HCEC 1CT (cell line): Measurements from ENCODE around the gene MARF1.
"Not testable (repeated sequence)": the region's sequence is repeated elsewhere in the genome, so short reads cannot be mapped to it uniquely, and the experiment has no call there.

Experiments
- DNase-seq: peaks from one replicate; pipeline ENCODE4 v3.0.0-alpha.2; 2017

MARF1 gene

DNA sequence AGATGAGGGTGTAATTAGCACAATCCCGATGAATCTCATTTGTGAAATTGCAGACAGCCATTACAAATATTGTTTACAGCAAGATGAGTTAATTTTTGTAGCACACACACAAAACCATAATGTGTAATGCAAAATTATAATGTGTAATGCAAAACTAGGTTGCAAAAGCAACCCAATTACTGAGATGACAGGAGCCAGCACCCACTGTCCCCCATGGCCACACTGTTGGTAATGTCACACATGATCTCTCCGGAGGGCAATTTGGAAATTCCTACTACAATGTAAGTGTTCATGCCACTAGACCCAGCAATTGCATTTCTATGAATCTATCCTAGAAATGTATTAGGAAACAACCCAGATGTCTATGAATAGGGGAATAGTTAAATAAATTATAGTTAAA, 76.9 kb downstream of the MARF1 start:
- no peak for DNase-seq

DNA sequence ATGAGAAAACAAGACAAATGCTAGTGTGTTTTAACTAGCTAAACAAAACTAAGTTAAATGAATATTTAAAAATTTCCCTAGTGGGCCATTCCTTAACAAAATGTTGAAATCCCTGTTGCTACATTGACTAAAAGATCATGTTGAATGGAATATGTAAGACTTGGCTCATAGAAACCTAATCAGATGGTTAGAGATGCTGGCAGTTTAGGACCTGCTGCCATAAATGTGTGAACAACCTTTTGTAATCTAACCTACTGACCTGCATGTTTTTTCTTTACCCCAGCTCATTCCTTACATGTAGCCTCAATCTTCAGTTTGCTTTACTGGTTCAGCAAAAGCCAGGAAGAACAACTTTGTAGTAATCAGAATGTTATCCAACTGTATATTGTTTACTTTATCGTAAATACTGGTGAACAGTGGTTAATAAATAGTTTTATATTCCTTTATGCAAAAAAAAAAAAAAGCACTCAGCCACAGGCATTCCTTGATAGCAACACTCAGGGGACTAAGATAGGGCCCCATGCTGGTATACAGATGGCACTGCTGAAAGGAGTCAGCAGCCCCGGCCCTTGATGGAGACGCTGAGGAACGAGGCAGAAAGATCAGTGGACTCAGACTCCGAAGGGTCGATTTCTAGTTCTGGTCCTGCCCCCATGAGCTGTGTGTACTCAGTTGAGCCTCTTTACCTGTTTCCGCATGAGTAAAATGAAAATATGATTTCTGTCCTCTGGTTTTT, 78.2 kb downstream of the MARF1 start:
- peak; percentile 23 for DNase-seq

DNA sequence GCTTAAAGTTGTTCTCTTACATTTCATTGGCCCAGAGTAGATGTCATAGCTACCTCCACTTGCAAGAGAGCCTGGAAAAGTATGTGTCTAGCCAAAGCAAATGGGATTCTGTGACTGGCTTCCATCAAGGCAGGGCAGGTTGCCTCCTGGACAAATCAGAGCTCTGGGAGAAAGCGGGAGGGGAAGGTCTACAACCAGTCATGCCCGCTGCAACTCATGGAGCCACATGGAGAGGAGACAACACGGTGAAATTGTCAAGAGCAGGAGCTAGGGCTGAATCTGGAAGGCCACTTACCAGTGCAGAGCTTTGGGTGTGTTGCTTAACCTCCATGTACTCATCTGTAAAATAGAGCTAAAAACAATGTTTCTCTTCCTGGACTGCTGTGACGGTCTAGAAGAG, 83.8 kb downstream of the MARF1 start:
- DNase-seq: no peak

DNA sequence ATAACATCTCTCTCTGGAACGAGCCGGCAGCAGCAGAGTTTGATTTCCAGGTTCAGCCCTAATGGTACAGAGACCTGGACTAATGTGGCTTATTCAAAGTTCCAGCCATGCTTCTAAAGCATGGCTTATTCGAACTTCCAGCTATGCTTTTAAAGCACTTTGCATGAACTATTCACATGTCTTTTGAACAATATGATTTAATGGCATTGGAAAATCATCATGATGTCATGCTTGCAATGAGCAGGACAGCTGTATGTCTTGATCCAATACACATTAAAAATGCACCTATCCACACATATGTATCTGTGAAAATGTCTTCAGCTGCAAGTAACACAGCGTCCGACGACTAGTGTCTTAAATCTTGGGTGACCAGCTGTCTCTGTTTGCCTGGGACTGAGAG, 85.7 kb downstream of the MARF1 start:
- DNase-seq: no peak

DNA sequence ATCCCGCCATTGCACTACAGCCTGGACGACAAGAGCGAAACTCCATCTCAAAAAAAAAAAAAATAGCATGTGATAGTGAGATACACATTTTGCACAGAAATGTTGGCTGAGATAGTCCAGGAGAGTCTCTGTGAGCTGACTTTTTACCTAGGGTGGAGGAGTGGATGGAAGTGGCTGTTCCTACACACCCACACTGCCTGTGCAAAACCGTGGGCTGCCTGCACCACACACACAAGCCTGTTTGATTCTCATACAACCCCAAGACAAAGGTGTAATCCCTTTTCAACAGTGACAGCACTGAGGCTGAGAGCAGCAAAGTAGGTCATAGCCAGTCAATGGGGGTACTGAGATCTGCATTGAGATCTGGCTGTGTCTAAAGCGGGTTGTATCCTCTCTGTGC, 86.8 kb downstream of the MARF1 start:
- DNase-seq: no peak

DNA sequence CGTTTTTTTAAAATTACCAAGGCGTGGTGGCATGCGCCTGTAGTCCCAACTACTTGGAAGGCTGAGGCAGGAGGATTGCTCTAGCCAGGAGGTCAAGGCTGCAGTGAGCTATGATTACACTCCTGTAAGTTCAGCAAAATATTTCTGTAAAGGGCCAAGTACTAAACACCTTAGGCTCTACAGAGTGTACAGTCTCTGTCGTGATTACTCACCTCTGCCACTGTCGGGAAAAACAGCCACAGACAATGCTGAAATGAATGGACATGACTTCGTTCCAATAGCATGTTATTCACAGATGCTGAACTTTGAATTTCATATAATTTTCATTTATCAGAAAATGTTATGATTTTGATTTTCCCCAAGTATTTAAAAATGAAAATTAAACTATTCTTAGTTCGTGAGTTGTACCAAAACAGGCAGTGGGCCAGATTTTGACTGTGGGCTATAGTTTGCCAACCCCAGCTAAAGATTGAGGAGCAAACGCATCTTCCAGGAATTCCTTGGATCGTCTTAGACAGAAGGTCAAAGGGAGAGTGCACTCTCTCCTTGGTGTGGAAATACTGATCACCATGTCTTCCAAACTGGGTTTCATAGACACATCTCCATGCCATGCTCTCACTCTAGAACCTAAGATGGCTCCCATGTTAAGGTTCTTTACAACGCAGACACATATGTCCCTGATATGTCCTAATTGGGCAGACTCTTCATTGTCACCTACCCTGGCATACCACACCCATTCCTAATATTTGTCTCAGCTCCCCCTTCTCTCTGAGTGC, 89.5 kb downstream of the MARF1 start:
- DNase-seq: no peak

DNA sequence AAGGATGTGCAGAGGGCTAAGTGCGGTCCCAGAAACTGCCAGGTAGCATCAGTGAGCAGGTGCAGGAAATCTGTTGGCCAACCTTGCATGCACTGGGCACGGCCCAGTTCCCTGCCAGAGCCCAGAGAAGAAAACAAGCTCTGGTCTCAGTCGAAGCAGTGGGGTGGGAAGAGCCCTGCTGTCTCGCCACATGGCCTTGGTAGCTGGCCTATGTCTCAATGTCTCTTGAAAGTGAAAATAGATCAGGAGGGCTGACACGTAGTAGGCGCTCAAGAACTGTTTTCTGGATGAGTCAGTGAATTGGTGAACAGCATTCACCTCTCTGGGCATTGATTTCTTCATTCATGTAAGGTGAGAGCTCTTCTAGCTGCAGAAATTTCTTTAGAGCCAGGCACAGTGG, 90.4 kb downstream of the MARF1 start:
- peak; percentile 10 for DNase-seq

DNA sequence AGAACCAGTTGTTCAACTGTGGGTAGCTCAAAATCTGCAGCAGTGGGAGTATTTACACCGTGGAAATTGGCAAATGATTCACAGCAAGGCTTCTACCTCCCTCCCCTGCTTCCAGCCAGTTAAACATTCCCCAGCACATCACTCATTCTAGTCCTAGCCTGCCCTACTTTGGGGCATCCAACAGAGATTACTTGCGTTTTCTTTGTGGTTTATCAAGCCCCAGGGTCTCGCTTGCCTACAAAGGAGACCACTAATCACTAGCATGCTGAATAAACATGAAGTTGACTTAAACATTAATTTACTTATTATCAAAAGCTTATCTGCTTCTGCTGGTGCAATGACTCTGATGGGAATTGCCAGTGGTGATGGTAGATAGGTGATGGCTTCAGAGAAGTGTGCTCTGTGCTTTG, 94.5 kb downstream of the MARF1 start:
- DNase-seq: no peak

DNA sequence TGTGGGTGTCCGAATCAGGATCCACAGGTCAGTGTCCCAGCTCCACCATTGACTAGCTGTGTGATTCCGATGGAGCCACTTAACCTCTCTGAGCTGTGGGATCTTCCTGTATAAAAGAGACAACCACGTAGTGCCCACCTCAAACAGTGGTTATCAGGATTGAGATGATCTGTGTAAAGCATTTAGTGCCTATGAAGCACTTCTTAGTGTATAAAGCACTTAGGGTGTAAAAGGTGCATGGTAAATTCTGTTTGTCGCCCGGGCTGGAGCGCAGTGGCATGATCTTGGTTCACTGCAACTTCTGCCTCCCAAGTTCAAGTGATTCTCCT, 95.2 kb downstream of the MARF1 start:
- DNase-seq: no peak

DNA sequence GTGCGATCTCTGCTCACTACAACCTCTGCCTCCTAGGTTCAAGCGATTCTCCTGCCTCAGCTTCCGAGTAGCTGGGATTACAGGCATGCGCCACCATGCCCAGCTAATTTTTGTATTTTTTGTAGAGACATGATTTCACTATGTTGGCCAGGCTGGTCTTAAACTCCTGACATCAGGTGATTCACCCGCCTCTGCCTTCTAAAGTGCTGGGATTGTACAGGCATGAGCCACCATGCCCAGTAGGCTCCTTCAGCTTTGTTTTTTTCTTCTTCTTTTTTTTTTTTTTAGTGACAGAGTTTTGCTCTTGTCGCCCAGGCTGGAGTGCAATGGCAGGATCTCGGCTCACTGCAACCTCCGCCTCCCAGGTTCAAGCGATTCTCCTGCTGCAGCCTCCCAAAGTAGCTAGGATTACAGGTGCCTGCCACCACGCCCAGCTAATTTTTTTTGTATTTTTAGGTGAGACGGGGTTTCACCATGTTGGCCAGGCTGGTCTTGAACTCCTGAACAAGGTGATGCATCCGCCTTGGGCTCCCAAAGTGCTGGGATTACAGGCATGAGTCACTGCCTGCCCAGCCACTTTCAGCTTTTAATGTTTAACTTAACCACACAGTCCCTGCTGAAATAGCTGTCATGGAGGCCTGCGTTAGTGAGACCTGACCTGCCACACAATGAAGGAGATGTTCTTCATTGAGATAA, 95.7 kb downstream of the MARF1 start:
- not testable (repeated sequence) for DNase-seq

DNA sequence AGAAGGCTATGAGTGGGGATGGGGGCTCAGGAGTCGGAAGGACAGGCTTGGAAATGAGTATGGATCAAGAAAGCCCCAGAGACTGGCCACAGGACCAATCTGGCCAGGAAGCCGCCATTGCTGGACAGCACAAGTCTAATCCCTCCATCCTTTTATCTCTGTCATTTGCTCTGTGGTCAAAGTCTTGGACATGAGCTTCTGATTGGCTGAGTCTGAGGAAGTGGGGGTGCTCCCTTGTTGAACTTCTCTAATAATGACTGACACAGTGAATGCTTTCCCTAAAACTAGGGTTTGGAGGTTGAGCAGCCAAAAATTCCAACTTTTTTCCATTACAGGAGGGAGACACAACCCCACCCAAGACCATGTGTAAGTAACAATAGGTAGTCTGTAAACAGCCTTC, 97.4 kb downstream of the MARF1 start:
- DNase-seq: no peak

DNA sequence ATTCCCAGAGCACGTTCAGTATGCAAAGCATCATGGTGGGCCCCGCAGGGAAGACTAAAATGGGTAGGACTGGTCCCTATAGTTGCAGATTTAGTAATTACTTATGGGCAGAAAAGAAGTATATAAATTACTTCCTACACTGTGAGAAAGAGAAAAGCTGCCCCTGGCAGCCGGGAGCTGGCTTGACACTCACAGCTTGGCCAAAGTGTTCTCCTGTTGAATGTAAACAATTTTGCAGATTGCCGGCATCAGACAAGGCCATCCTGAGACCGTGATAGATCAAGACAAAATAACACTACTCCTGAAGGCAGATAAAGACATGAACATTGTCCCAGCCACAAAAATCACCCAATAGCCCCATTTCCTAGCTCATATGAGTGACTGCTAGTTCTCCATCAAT, 98.5 kb downstream of the MARF1 start:
- DNase-seq: no peak
